GM12801 (cell line): Measurements from ENCODE around the gene ZNF184.

Experiments
- CTCF ChIP-seq: IDR thresholded peaks from one replicate; pipeline ENCODE4 v1.5.1; 2011; ENCODE audit warnings: control low read depth; ENCODE audit not compliant: insufficient read length; ENCODE audit errors: extremely low read depth

Gene ZNF184

GRCh38 chr6:27507041-27507956, 34.4 kb upstream of the ZNF184 start:
- no peak for TF ChIP-seq CTCF

GRCh38 chr6:27505209-27506027, 32.5 kb upstream of the ZNF184 start:
- no peak for TF ChIP-seq CTCF

GRCh38 chr6:27503436-27504030, 30.6 kb upstream of the ZNF184 start:
- TF ChIP-seq CTCF: no peak

GRCh38 chr6:27502508-27503435, 29.9 kb upstream of the ZNF184 start:
- no peak for TF ChIP-seq CTCF

- no peak for TF ChIP-seq CTCF
Measured at GRCh38 chr6:27501187-27501586, 28.3 kb upstream of the ZNF184 start.

- no peak for TF ChIP-seq CTCF
Measured at GRCh38 chr6:27500177-27500576, 27.3 kb upstream of the ZNF184 start.
